ENCODE results near the gene PKNOX2. TPM values are rescaled to one million over a fixed set of nuclear protein-coding genes. Genes with fewer than 3 reads are reported as not detected.

The PKNOX2 gene
- total and polyA plus RNA-seq, 2 of the 4 experiments (the other 2 are of a cell fraction): 0.72 to 2.3 TPM

DNA sequence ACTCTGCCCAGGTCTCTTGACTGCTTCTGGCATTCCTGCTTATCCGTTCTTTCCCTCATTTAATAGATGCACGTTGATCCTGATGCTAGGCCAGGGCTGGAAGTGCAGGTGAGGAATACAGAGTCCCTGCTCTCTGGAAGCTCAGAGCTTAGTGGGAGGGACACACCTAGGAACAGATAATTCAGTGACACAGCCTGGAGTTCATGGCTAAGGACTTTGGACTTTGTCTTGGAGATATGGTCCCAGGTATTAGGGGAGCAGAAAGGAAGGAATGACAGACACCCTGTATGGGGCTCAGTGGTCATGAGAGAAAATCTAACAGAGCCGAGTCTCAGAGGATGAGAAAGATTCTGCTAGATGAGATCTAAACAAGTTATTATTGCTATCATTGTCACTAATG lies 160.6 kb downstream of the PKNOX2 start:
- no peak for TF ChIP-seq RCOR1 (IDR thresholded peaks at IDR 0.05; ENCODE audit: insufficient replicate concordance, low read length)
- TF ChIP-seq FOS (IDR thresholded peaks at IDR 0.05; ENCODE audit: low read depth, low read length): no peak
- no peak for TF ChIP-seq RFX5 (IDR thresholded peaks at IDR 0.05; ENCODE audit: low read depth, low read length)
- TF ChIP-seq CEBPB (IDR thresholded peaks at IDR 0.05; ENCODE audit: low read depth, low read length): no peak
- TF ChIP-seq BHLHE40 (IDR thresholded peaks at IDR 0.05; ENCODE audit: low read depth, low read length): no peak
- TF ChIP-seq, protein P1, sequence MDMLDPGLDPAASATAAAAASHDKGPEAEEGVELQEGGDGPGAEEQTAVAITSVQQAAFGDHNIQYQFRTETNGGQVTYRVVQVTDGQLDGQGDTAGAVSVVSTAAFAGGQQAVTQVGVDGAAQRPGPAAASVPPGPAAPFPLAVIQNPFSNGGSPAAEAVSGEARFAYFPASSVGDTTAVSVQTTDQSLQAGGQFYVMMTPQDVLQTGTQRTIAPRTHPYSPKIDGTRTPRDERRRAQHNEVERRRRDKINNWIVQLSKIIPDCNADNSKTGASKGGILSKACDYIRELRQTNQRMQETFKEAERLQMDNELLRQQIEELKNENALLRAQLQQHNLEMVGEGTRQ (IDR thresholded peaks at IDR 0.05; ENCODE audit: low read depth, low read length): no peak
- TF ChIP-seq SMC3 (IDR thresholded peaks at IDR 0.05; ENCODE audit: low read depth, low read length): no peak
- TF ChIP-seq RAD21 (IDR thresholded peaks at IDR 0.05; ENCODE audit: low read length): no peak
- no peak for TF ChIP-seq NFE2L2 (IDR thresholded peaks at IDR 0.05; ENCODE audit: low read depth, low read length)
- TF ChIP-seq POLR2A (IDR thresholded peaks at IDR 0.05; ENCODE audit: low read depth, low read length): no peak
- no peak for TF ChIP-seq CHD1 (IDR thresholded peaks at IDR 0.05; ENCODE audit: low read depth, low read length)
- TF ChIP-seq MXI1 (IDR thresholded peaks at IDR 0.05; ENCODE audit: borderline replicate concordance, low read depth, low read length): no peak
- TF ChIP-seq MAFK (IDR thresholded peaks at IDR 0.05; ENCODE audit: low read depth, low read length): no peak
- no peak for TF ChIP-seq MAZ (IDR thresholded peaks at IDR 0.05; ENCODE audit: borderline replicate concordance, low read depth, low read length)
- TF ChIP-seq, protein P2, sequence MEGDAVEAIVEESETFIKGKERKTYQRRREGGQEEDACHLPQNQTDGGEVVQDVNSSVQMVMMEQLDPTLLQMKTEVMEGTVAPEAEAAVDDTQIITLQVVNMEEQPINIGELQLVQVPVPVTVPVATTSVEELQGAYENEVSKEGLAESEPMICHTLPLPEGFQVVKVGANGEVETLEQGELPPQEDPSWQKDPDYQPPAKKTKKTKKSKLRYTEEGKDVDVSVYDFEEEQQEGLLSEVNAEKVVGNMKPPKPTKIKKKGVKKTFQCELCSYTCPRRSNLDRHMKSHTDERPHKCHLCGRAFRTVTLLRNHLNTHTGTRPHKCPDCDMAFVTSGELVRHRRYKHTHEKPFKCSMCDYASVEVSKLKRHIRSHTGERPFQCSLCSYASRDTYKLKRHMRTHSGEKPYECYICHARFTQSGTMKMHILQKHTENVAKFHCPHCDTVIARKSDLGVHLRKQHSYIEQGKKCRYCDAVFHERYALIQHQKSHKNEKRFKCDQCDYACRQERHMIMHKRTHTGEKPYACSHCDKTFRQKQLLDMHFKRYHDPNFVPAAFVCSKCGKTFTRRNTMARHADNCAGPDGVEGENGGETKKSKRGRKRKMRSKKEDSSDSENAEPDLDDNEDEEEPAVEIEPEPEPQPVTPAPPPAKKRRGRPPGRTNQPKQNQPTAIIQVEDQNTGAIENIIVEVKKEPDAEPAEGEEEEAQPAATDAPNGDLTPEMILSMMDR (conservative IDR thresholded peaks at IDR 0.05; ENCODE audit: low read depth, low read length): no peak
- TF ChIP-seq, protein P3, sequence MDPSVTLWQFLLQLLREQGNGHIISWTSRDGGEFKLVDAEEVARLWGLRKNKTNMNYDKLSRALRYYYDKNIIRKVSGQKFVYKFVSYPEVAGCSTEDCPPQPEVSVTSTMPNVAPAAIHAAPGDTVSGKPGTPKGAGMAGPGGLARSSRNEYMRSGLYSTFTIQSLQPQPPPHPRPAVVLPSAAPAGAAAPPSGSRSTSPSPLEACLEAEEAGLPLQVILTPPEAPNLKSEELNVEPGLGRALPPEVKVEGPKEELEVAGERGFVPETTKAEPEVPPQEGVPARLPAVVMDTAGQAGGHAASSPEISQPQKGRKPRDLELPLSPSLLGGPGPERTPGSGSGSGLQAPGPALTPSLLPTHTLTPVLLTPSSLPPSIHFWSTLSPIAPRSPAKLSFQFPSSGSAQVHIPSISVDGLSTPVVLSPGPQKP (IDR thresholded peaks at IDR 0.05; ENCODE audit: borderline replicate concordance, low read depth, low read length): no peak
- H2BK5ac ChIP-seq (ENCODE audit: low read depth, low read length, poor library complexity, severe bottlenecking): no peak overlapping the region
- no peak overlapping the region for H2AK5ac ChIP-seq (ENCODE audit: low read depth, low read length)
- no peak overlapping the region for H3K18ac ChIP-seq (ENCODE audit: low read depth, low read length)
- H4K91ac ChIP-seq (ENCODE audit: insufficient read depth, low read depth, low read length): no peak overlapping the region
- H3K23ac ChIP-seq (ENCODE audit: low read depth, low read length): no peak overlapping the region
- no peak overlapping the region for H2BK20ac ChIP-seq (ENCODE audit: low read depth, low read length)
- dilution Hi-C loops (cut with HindIII; ENCODE audit: low sequenced_read_pairs, unreplicated experiment) (no loop called here), intact Hi-C loops (cut with micrococcal nuclease) (no loop called here), in situ Hi-C loops (cut with MboI; ENCODE audit: low sequenced_read_pairs) (no loop called here)
- BruUV-seq (replicated peaks): no TSS peak
- ChIA-PET POLR2A (ENCODE audit: unreplicated experiment) (no interaction called here), CTCF (no interaction called here)
- H3K27ac ChIP-seq (ENCODE audit: insufficient read depth, low read length): no peak overlapping the region
- H3K9me1 ChIP-seq (ENCODE audit: insufficient read depth, low read length): no peaks in the 10 kb centered on the region; the same call in 1 of the 2 replicates
- H2BK120ac ChIP-seq (ENCODE audit: low read depth, low read length): no peak overlapping the region
- H2BK15ac ChIP-seq (ENCODE audit: low read depth, low read length): no peak overlapping the region
- H3K56ac ChIP-seq (ENCODE audit: extremely low read depth, insufficient read depth, low read length): no peak overlapping the region
- no peaks in the 10 kb centered on the region for H3K9me3 ChIP-seq (ENCODE audit: control insufficient read depth, insufficient read depth, low read length)
- no peak overlapping the region for H2AK9ac ChIP-seq (replicated peaks; ENCODE audit: low read depth, low read length, poor library complexity)
- no peaks in the 10 kb centered on the region for H3K36me3 ChIP-seq (ENCODE audit: control insufficient read depth, insufficient read depth, low read length)
- no CpG with 5 or more reads among the region's 3 CpGs for WGBS, 2 experiments (ENCODE audit: extremely low coverage in 2 of 2, insufficient read length in 1 of 2)
- no peak overlapping the region for H3K4me2 ChIP-seq (ENCODE audit: low read depth, low read length)
- no peak overlapping the region for H3K9ac ChIP-seq (ENCODE audit: low read depth, low read length)
- no peak overlapping the region for H4K8ac ChIP-seq (ENCODE audit: low read depth in 2 of 2, low read length in 2 of 2)
- H4K20me1 ChIP-seq (ENCODE audit: insufficient read depth, low read length): no peaks in the 10 kb centered on the region
- no peak overlapping the region for H3K14ac ChIP-seq (replicated peaks; ENCODE audit: low read depth, low read length)
- H3K79me1 ChIP-seq (ENCODE audit: low read depth in 1 of 2, low read length in 2 of 2): no peaks in the 10 kb centered on the region
- H2AFZ ChIP-seq (replicated peaks; ENCODE audit: low read length, poor library complexity): no peak overlapping the region
- DNase-seq: no peak
- H4K5ac ChIP-seq (ENCODE audit: low read depth, low read length): no peak overlapping the region
- no peak for ATAC-seq (ENCODE audit: low read depth)
- no peaks in the 10 kb centered on the region for H3K4me1 ChIP-seq (ENCODE audit: control insufficient read depth, insufficient read depth, low read length)
- H3K4ac ChIP-seq (ENCODE audit: low read depth, low read length): no peak overlapping the region
- peaks cover 33% of the 10 kb centered on the region for H3K27me3 ChIP-seq (ENCODE audit: control insufficient read depth, insufficient read depth, low read length)
- no peak overlapping the region for H3K4me3 ChIP-seq (ENCODE audit: insufficient read depth, low read depth, low read length)

Data from IMR-90 (cell line).